Measurements from ENCODE around the gene TCERG1L.

The TCERG1L gene

GRCh38 chr10:131076356-131076755 is 235.2 kb downstream of the TCERG1L start:
- Histone ChIP-seq H3K4me3 (ENCODE audit: insufficient read depth in 1 of 2, low read depth in 1 of 2, low read length in 2 of 2) (no peak overlapping the region), H2BK120ac (ENCODE audit: low read depth, low read length) (no peak overlapping the region), H3K27ac (ENCODE audit: low read length, poor library complexity, severe bottlenecking) (no peak overlapping the region), H3K9me3 (ENCODE audit: control insufficient read depth, low read length) (no peaks in the 10 kb centered on the region), H3K27me3 (ENCODE audit: control insufficient read depth in 1 of 2, insufficient read depth in 1 of 2, low read length in 2 of 2) (no peaks in the 10 kb centered on the region), H3K4me1 (ENCODE audit: control insufficient read depth, insufficient read depth, low read depth, low read length) (no peaks in the 10 kb centered on the region), H3K79me1 (replicated peaks; ENCODE audit: low read length, poor library complexity, severe bottlenecking) (no peaks in the 10 kb centered on the region), H4K91ac (ENCODE audit: low read length) (no peak overlapping the region), H3K4me2 (ENCODE audit: low read length, poor library complexity, severe bottlenecking) (no peak overlapping the region), H2AFZ (ENCODE audit: low read depth, low read length) (no peak overlapping the region), H3K23ac (ENCODE audit: low read length in 2 of 2) (no peak overlapping the region), H2BK5ac (ENCODE audit: low read depth, low read length, poor library complexity, severe bottlenecking) (no peak overlapping the region), H4K8ac (ENCODE audit: low read length) (no peak overlapping the region), H3K9ac (ENCODE audit: low read length) (no peak overlapping the region), H2BK15ac (ENCODE audit: low read depth, poor library complexity, severe bottlenecking) (no peak overlapping the region), H2BK12ac (ENCODE audit: low read length in 2 of 2) (no peak overlapping the region), H3K36me3 (ENCODE audit: control insufficient read depth in 1 of 2, insufficient read depth in 2 of 2, low read depth in 1 of 2, low read length in 2 of 2) (no peaks in the 10 kb centered on the region), H3K4ac (ENCODE audit: low read depth in 1 of 2, low read length in 2 of 2) (no peak overlapping the region), H2AK5ac (ENCODE audit: low read length, severe bottlenecking) (no peak overlapping the region), H3K14ac (ENCODE audit: low read length in 2 of 2) (no peak overlapping the region), H3K18ac (ENCODE audit: low read depth in 1 of 2, low read length in 2 of 2) (no peak overlapping the region)
- 64% methylated on average over 8 of the region's 8 CpGs for WGBS
- DNase-seq, result no peak

- Histone ChIP-seq H3K23ac (ENCODE audit: low read length in 2 of 2) (no peak overlapping the region), H2BK5ac (ENCODE audit: low read depth, low read length, poor library complexity, severe bottlenecking) (no peak overlapping the region), H3K9me3 (ENCODE audit: control insufficient read depth, low read length) (no peaks in the 10 kb centered on the region), H2AK5ac (ENCODE audit: low read length, severe bottlenecking) (no peak overlapping the region), H2BK12ac (ENCODE audit: low read length in 2 of 2) (no peak overlapping the region), H3K36me3 (ENCODE audit: control insufficient read depth in 1 of 2, insufficient read depth in 2 of 2, low read depth in 1 of 2, low read length in 2 of 2) (no peaks in the 10 kb centered on the region), H3K14ac (ENCODE audit: low read length in 2 of 2) (no peak overlapping the region), H4K8ac (ENCODE audit: low read length) (no peak overlapping the region), H3K27me3 (ENCODE audit: control insufficient read depth in 1 of 2, insufficient read depth in 1 of 2, low read length in 2 of 2) (no peaks in the 10 kb centered on the region), H4K91ac (ENCODE audit: low read length) (no peak overlapping the region), H3K4me2 (ENCODE audit: low read length, poor library complexity, severe bottlenecking) (no peak overlapping the region), H3K27ac (ENCODE audit: low read length, poor library complexity, severe bottlenecking) (no peak overlapping the region), H3K4me3 (ENCODE audit: insufficient read depth in 1 of 2, low read depth in 1 of 2, low read length in 2 of 2) (no peak overlapping the region), H3K79me1 (replicated peaks; ENCODE audit: low read length, poor library complexity, severe bottlenecking) (no peaks in the 10 kb centered on the region), H2BK15ac (ENCODE audit: low read depth, poor library complexity, severe bottlenecking) (no peak overlapping the region), H2BK120ac (ENCODE audit: low read depth, low read length) (no peak overlapping the region), H3K4ac (ENCODE audit: low read depth in 1 of 2, low read length in 2 of 2) (no peak overlapping the region), H3K4me1 (ENCODE audit: control insufficient read depth, insufficient read depth, low read depth, low read length) (no peaks in the 10 kb centered on the region), H3K18ac (ENCODE audit: low read depth in 1 of 2, low read length in 2 of 2) (no peak overlapping the region), H2AFZ (ENCODE audit: low read depth, low read length) (no peak overlapping the region), H3K9ac (ENCODE audit: low read length) (no peak overlapping the region)
- DNase-seq, result no peak
- WGBS, result 95% methylated on average over 27 of the region's 27 CpGs
Observed at GRCh38 chr10:131075218-131075770, 236.2 kb downstream of the TCERG1L start.

- Histone ChIP-seq H2BK15ac (ENCODE audit: low read depth, poor library complexity, severe bottlenecking) (no peak overlapping the region), H3K27me3 (ENCODE audit: control insufficient read depth in 1 of 2, insufficient read depth in 1 of 2, low read length in 2 of 2) (no peaks in the 10 kb centered on the region), H3K9me3 (ENCODE audit: control insufficient read depth, low read length) (no peaks in the 10 kb centered on the region), H2AFZ (ENCODE audit: low read depth, low read length) (no peak overlapping the region), H3K23ac (ENCODE audit: low read length in 2 of 2) (no peak overlapping the region), H3K36me3 (ENCODE audit: control insufficient read depth in 1 of 2, insufficient read depth in 2 of 2, low read depth in 1 of 2, low read length in 2 of 2) (no peaks in the 10 kb centered on the region), H3K27ac (ENCODE audit: low read length, poor library complexity, severe bottlenecking) (no peak overlapping the region), H4K8ac (ENCODE audit: low read length) (no peak overlapping the region), H2BK120ac (ENCODE audit: low read depth, low read length) (no peak overlapping the region), H3K4me3 (ENCODE audit: insufficient read depth in 1 of 2, low read depth in 1 of 2, low read length in 2 of 2) (no peak overlapping the region), H2BK12ac (ENCODE audit: low read length in 2 of 2) (no peak overlapping the region), H3K4ac (ENCODE audit: low read depth in 1 of 2, low read length in 2 of 2) (no peak overlapping the region), H2BK5ac (ENCODE audit: low read depth, low read length, poor library complexity, severe bottlenecking) (no peak overlapping the region), H3K18ac (ENCODE audit: low read depth in 1 of 2, low read length in 2 of 2) (no peak overlapping the region), H3K4me2 (ENCODE audit: low read length, poor library complexity, severe bottlenecking) (no peak overlapping the region), H3K79me1 (replicated peaks; ENCODE audit: low read length, poor library complexity, severe bottlenecking) (no peaks in the 10 kb centered on the region), H3K4me1 (ENCODE audit: control insufficient read depth, insufficient read depth, low read depth, low read length) (no peaks in the 10 kb centered on the region), H4K91ac (ENCODE audit: low read length) (no peak overlapping the region), H3K14ac (ENCODE audit: low read length in 2 of 2) (no peak overlapping the region), H2AK5ac (ENCODE audit: low read length, severe bottlenecking) (no peak overlapping the region), H3K9ac (ENCODE audit: low read length) (no peak overlapping the region)
- DNase-seq, result no peak
- WGBS, result 68% methylated on average over 8 of the region's 8 CpGs
Observed at GRCh38 chr10:131074682-131075081, 236.8 kb downstream of the TCERG1L start.

- Histone ChIP-seq H4K8ac (ENCODE audit: low read length) (no peak overlapping the region), H2BK12ac (ENCODE audit: low read length in 2 of 2) (no peak overlapping the region), H3K9me3 (ENCODE audit: control insufficient read depth, low read length) (no peaks in the 10 kb centered on the region), H2BK120ac (ENCODE audit: low read depth, low read length) (no peak overlapping the region), H3K4ac (ENCODE audit: low read depth in 1 of 2, low read length in 2 of 2) (no peak overlapping the region), H4K91ac (ENCODE audit: low read length) (no peak overlapping the region), H3K23ac (ENCODE audit: low read length in 2 of 2) (no peak overlapping the region), H2AFZ (ENCODE audit: low read depth, low read length) (no peak overlapping the region), H2AK5ac (ENCODE audit: low read length, severe bottlenecking) (no peak overlapping the region), H3K36me3 (ENCODE audit: control insufficient read depth in 1 of 2, insufficient read depth in 2 of 2, low read depth in 1 of 2, low read length in 2 of 2) (no peaks in the 10 kb centered on the region), H2BK15ac (ENCODE audit: low read depth, poor library complexity, severe bottlenecking) (no peak overlapping the region), H3K4me2 (ENCODE audit: low read length, poor library complexity, severe bottlenecking) (no peak overlapping the region), H3K79me1 (replicated peaks; ENCODE audit: low read length, poor library complexity, severe bottlenecking) (no peaks in the 10 kb centered on the region), H3K4me1 (ENCODE audit: control insufficient read depth, insufficient read depth, low read depth, low read length) (no peaks in the 10 kb centered on the region), H3K4me3 (ENCODE audit: insufficient read depth in 1 of 2, low read depth in 1 of 2, low read length in 2 of 2) (no peak overlapping the region), H3K27me3 (ENCODE audit: control insufficient read depth in 1 of 2, insufficient read depth in 1 of 2, low read length in 2 of 2) (no peaks in the 10 kb centered on the region), H3K27ac (ENCODE audit: low read length, poor library complexity, severe bottlenecking) (no peak overlapping the region), H2BK5ac (ENCODE audit: low read depth, low read length, poor library complexity, severe bottlenecking) (no peak overlapping the region), H3K9ac (ENCODE audit: low read length) (no peak overlapping the region), H3K14ac (ENCODE audit: low read length in 2 of 2) (no peak overlapping the region), H3K18ac (ENCODE audit: low read depth in 1 of 2, low read length in 2 of 2) (no peak overlapping the region)
- WGBS, result 64% methylated on average over 11 of the region's 11 CpGs
- no peak for DNase-seq
Observed at GRCh38 chr10:131073469-131074035, 238.0 kb downstream of the TCERG1L start.

Data from mesenchymal stem cell (in vitro differentiated cells and primary cell).